Glutamatergic neuron (in vitro differentiated cells): Measurements from ENCODE around the gene SLC38A7. TPM values are rescaled to one million over a fixed set of nuclear protein-coding genes. Genes with fewer than 3 reads are reported as not detected.

Experiments
- DNase-seq: peaks from one replicate; pipeline ENCODE4 v3.0.0; 2022
- H3K27ac Mint-ChIP-seq: one replicate; pipeline ENCODE4 v1.8.0; 2020; ENCODE audit warnings: mild to moderate bottlenecking, mixed read lengths, inconsistent platforms; ENCODE audit not compliant: unreplicated experiment
- H3K27me3 Mint-ChIP-seq: one replicate; pipeline ENCODE4 v1.8.0; 2020; ENCODE audit warnings: mild to moderate bottlenecking, moderate library complexity, mixed read lengths, inconsistent platforms; ENCODE audit not compliant: unreplicated experiment
- H3K36me3 Mint-ChIP-seq: one replicate; pipeline ENCODE4 v1.8.0; 2020; ENCODE audit warnings: mild to moderate bottlenecking, mixed read lengths, inconsistent platforms; ENCODE audit not compliant: unreplicated experiment
- H3K4me1 Mint-ChIP-seq: one replicate; pipeline ENCODE4 v1.8.0; 2020; ENCODE audit warnings: mild to moderate bottlenecking, low read depth, mixed read lengths, inconsistent platforms; ENCODE audit not compliant: unreplicated experiment
- H3K4me3 Mint-ChIP-seq: one replicate; pipeline ENCODE4 v1.8.0; 2020; ENCODE audit warnings: mild to moderate bottlenecking, mixed read lengths, inconsistent platforms; ENCODE audit not compliant: unreplicated experiment
- H3K9me3 Mint-ChIP-seq: one replicate; pipeline ENCODE4 v1.8.0; 2020; ENCODE audit warnings: mild to moderate bottlenecking, moderate library complexity, mixed read lengths, inconsistent platforms; ENCODE audit not compliant: unreplicated experiment
- total RNA-seq: library from RNA; stranded (reverse); fragmentation: NEBNext Ultra II Directional; extraction: Animal tissue kit (Norgen Biotek cat#: 25700); gene quantifications from one replicate; pipeline ENCODE4 v1.2.1, GENCODE V29; 2021; ENCODE audit not compliant: unreplicated experiment
- TF ChIP-seq, protein P1 (sequence below): fragments of 200-600 bp; sonication (generic); IDR thresholded peaks from one replicate; pipeline ENCODE4 v1.5.0; 2021; ENCODE audit not compliant: partially characterized antibody, unreplicated experiment

SLC38A7 gene
- total RNA-seq, 1 donor from 2014 or later: 52.9 TPM

DNA sequence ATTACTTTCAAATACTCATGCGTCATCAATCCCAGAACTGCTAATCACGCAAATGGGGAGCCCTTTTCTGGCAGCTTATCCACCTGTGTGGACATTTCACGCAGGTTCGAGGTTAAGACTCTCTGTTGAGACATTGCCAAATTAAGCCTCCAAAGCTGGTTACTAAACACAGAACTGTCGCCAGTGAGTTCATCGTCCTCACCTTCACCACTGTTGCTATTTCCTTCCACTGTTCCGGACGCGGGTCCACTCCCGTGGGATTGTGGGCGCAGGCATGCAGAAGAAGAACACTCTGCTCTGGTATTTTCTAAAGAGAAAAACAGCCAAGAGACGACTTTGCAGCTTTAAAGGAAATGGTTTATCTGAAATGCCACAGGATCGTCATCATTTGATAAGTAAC lies 33.4 kb upstream of the SLC38A7 start:
- no peaks in the 10 kb centered on the region for H3K36me3 Mint-ChIP-seq
- H3K27me3 Mint-ChIP-seq: no peaks in the 10 kb centered on the region
- no peak overlapping the region for H3K4me3 Mint-ChIP-seq
- no peaks in the 10 kb centered on the region for H3K4me1 Mint-ChIP-seq
- no peak overlapping the region for H3K27ac Mint-ChIP-seq
- TF ChIP-seq, protein P1, sequence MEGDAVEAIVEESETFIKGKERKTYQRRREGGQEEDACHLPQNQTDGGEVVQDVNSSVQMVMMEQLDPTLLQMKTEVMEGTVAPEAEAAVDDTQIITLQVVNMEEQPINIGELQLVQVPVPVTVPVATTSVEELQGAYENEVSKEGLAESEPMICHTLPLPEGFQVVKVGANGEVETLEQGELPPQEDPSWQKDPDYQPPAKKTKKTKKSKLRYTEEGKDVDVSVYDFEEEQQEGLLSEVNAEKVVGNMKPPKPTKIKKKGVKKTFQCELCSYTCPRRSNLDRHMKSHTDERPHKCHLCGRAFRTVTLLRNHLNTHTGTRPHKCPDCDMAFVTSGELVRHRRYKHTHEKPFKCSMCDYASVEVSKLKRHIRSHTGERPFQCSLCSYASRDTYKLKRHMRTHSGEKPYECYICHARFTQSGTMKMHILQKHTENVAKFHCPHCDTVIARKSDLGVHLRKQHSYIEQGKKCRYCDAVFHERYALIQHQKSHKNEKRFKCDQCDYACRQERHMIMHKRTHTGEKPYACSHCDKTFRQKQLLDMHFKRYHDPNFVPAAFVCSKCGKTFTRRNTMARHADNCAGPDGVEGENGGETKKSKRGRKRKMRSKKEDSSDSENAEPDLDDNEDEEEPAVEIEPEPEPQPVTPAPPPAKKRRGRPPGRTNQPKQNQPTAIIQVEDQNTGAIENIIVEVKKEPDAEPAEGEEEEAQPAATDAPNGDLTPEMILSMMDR: no peak
- H3K9me3 Mint-ChIP-seq: no peaks in the 10 kb centered on the region
- DNase-seq: no peak

- Mint-ChIP-seq H3K27me3 (no peaks in the 10 kb centered on the region), H3K36me3 (no peaks in the 10 kb centered on the region), H3K4me3 (no peak overlapping the region), H3K27ac (no peak overlapping the region), H3K9me3 (no peaks in the 10 kb centered on the region), H3K4me1 (no peaks in the 10 kb centered on the region)
- TF ChIP-seq, protein P1: no peak
- DNase-seq: no peak
Measured at GRCh38 chr16:58716468-58716867, 31.9 kb upstream of the SLC38A7 start.

GRCh38 chr16:58713742-58714141 lies 29.2 kb upstream of the SLC38A7 start:
- H3K27me3 Mint-ChIP-seq: peaks cover 2% of the 10 kb centered on the region
- DNase-seq: no peak
- H3K27ac Mint-ChIP-seq: no peak overlapping the region
- H3K4me1 Mint-ChIP-seq: no peaks in the 10 kb centered on the region
- H3K4me3 Mint-ChIP-seq: no peak overlapping the region
- H3K36me3 Mint-ChIP-seq: no peaks in the 10 kb centered on the region
- TF ChIP-seq, protein P1: no peak
- H3K9me3 Mint-ChIP-seq: no peaks in the 10 kb centered on the region

DNA sequence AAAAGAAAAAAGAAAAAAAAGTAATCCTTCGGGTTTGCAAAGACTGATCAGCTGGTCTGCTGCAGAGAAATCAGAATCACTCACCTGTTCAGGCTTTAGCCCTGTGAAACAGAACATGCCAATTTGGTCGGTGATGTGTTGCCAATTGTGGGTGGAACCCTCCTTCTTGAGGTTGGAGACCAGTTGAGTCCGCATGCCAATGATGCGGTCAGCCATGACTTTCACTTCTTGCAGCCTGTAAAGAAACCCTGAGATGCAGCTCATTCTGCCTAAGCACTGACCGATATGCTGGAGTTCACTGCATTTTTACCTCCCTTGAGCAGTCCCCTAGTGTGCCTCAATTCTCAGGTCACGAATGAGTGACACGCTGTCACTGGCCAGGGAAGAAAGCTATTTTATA lies 24.8 kb upstream of the SLC38A7 start:
- Mint-ChIP-seq H3K27ac (no peak overlapping the region), H3K4me1 (no peaks in the 10 kb centered on the region), H3K4me3 (no peak overlapping the region), H3K27me3 (peaks cover 2% of the 10 kb centered on the region), H3K36me3 (no peaks in the 10 kb centered on the region), H3K9me3 (peaks cover 2% of the 10 kb centered on the region)
- TF ChIP-seq, protein P1: no peak
- no peak for DNase-seq

DNA sequence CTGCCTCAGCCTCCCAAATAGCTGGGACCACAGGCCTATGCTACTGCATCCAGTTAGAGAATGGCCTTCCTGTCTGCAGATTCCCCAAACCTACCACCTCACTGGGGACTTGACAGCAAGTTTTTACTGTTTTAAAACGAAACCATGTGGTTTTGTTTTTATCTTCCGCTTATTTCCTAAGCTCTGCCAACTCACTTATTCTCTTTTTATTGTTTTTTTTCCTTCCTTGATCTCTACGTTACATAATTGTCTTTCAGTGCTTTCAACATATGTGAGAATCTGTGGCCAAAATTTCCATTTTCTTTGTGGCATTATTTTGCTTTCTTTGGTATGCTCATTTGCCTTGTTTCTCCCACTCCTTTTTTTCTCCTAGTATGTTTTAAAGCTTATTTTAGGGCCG lies 14.6 kb upstream of the SLC38A7 start:
- peaks cover 3% of the 10 kb centered on the region for H3K27me3 Mint-ChIP-seq
- no peaks in the 10 kb centered on the region for H3K4me1 Mint-ChIP-seq
- H3K27ac Mint-ChIP-seq: no peak overlapping the region
- TF ChIP-seq, protein P1: no peak
- no peak overlapping the region for H3K4me3 Mint-ChIP-seq
- peaks cover 2% of the 10 kb centered on the region for H3K9me3 Mint-ChIP-seq
- peaks cover 7% of the 10 kb centered on the region for H3K36me3 Mint-ChIP-seq
- DNase-seq: no peak
